T1000 (cell line): ENCODE measurements around the gene LMOD1.
"Not testable (repeated sequence)": the region's sequence is repeated elsewhere in the genome, so short reads cannot be mapped to it uniquely, and the experiment has no call there.

ENCODE experiments used
- DNase-seq: peaks from one replicate; lab custom pipeline; 2025; ENCODE audit warnings: mixed read lengths; lab: John Stamatoyannopoulos, UW

The LMOD1 gene

GRCh38 chr1:201859424-201859823 is 86.9 kb downstream of the LMOD1 start:
- no peak for DNase-seq

GRCh38 chr1:201856722-201857121 is 89.6 kb downstream of the LMOD1 start:
- not testable (repeated sequence) for DNase-seq

GRCh38 chr1:201851949-201852348 is 94.4 kb downstream of the LMOD1 start:
- DNase-seq, result no peak

- no peak for DNase-seq
These were observed 96.3 kb downstream of the LMOD1 start for GRCh38 chr1:201850053-201850397.

- no peak for DNase-seq
These were observed 96.8 kb downstream of the LMOD1 start for GRCh38 chr1:201849372-201850052.

- no peak for DNase-seq
These were observed 98.1 kb downstream of the LMOD1 start for GRCh38 chr1:201848230-201848629.

- DNase-seq, result no peak
These were observed 99.2 kb downstream of the LMOD1 start for GRCh38 chr1:201847150-201847549.
